Endodermal cell (in vitro differentiated cells): ENCODE results near the gene SHTN1. TPM values are rescaled to one million over a fixed set of nuclear protein-coding genes. Genes with fewer than 3 reads are reported as not detected.

Experiments
- DNase-seq: peaks from one replicate; pipeline ENCODE4 v3.0.0-alpha.2; 2017
- H3K27ac ChIP-seq: 2 replicates; pipeline ENCODE4 v1.5.1; 2013; ENCODE audit warnings: mild to moderate bottlenecking, low read depth, low read length, moderate library complexity
- H3K27me3 ChIP-seq: 2 replicates; pipeline ENCODE4 v1.6.1; 2013; ENCODE audit warnings: mild to moderate bottlenecking, low read length, moderate library complexity; ENCODE audit not compliant: insufficient read depth, control insufficient read depth, poor library complexity, severe bottlenecking
- H3K36me3 ChIP-seq: 2 replicates; pipeline ENCODE4 v1.7.0; 2013; ENCODE audit warnings: mild to moderate bottlenecking, low read length, moderate library complexity; ENCODE audit not compliant: control insufficient read depth, insufficient read depth
- H3K4me1 ChIP-seq: one replicate; pipeline ENCODE4 v1.7.0; 2013; ENCODE audit warnings: low read length; ENCODE audit not compliant: control insufficient read depth, insufficient read depth
- H3K4me3 ChIP-seq: 2 replicates; pipeline ENCODE4 v1.5.1; 2013; ENCODE audit warnings: mild to moderate bottlenecking, low read length, moderate library complexity
- H3K9ac ChIP-seq: 2 replicates; pipeline ENCODE4 v1.6.1; 2013; ENCODE audit warnings: mild to moderate bottlenecking, low read length, moderate library complexity; ENCODE audit not compliant: poor library complexity, severe bottlenecking; ENCODE audit errors: extremely low read depth
- H3K9me3 ChIP-seq: 2 replicates; pipeline ENCODE4 v1.6.1; 2013; ENCODE audit warnings: mild to moderate bottlenecking, low read length, moderate library complexity; ENCODE audit not compliant: control insufficient read depth
- H3K27ac Mint-ChIP-seq: 2 replicates; pipeline ENCODE4 v1.8.0; 2020; ENCODE audit warnings: mixed read lengths
- H3K27me3 Mint-ChIP-seq: 2 replicates; pipeline ENCODE4 v1.8.0; 2021; ENCODE audit warnings: mild to moderate bottlenecking, mixed read lengths; ENCODE audit not compliant: insufficient read depth
- H3K36me3 Mint-ChIP-seq: 2 replicates; pipeline ENCODE4 v1.8.0; 2020; ENCODE audit warnings: low read depth, mixed read lengths
- H3K4me1 Mint-ChIP-seq: 2 replicates; pipeline ENCODE4 v1.8.0; 2020; ENCODE audit warnings: mixed read lengths
- H3K4me3 Mint-ChIP-seq: 2 replicates; pipeline ENCODE4 v1.8.0; 2020; ENCODE audit warnings: mild to moderate bottlenecking, moderate library complexity, mixed read lengths
- H3K9me3 Mint-ChIP-seq: 2 replicates; pipeline ENCODE4 v1.8.0; 2020; ENCODE audit warnings: mild to moderate bottlenecking, mixed read lengths
- WGBS, 2 experiments: methylation state at CpG; one replicate each; pipeline versions ENCODE4 v1.1.5 to v1.1.7; 2013; ENCODE audit warnings: missing lambda C conversion rate in 2 of 2, mixed read lengths in 1 of 2; ENCODE audit not compliant: insufficient coverage in 1 of 2, insufficient read length in 1 of 2; 5-methylcytosine and 5-hydroxymethylcytosine counted together
- total RNA-seq, 2 donors: library from RNA; stranded (reverse); fragmentation: NEBNext Ultra II Directional in 1 of 2; extraction: Animal tissue kit (Norgen Biotek cat#: 25700) in 1 of 2; gene quantifications; 2 replicates in 1 of 2; 3 replicates in 1 of 2; pipeline ENCODE4 v1.2.1, GENCODE V29; 2021
- TF ChIP-seq, protein P1 (sequence below): fragments of 200-600 bp; sonication (generic); conservative IDR thresholded peaks from 2 replicates; pipeline ENCODE4 v1.5.0; 2021; ENCODE audit warnings: antibody characterized with exemption, mild to moderate bottlenecking

Gene SHTN1
- total RNA-seq, 2 donors from 2014 or later, result 39.4 to 59.5 TPM

DNA sequence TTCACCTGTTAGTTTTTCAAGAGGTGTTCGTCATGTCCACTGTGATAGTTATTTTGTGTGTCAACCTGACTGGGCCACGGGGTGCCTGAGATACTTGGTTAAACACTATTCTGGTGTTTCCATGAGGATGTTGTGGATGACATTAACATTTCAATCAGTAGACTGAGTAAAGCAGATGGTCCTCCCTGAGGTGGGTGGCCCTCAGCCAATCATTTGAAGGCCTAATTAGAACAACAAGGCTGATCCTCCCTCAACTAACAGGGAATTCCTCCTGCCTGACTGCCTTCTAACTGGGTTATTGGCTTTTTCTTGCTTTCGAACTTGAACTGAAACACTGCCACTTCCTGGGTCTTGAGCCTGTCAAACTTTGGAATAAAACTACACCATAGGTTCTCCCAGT lies 79.9 kb downstream of the SHTN1 start:
- Mint-ChIP-seq H3K27ac (no peak overlapping the region), H3K36me3 (peaks cover 39% of the 10 kb centered on the region), H3K4me1 (no peaks in the 10 kb centered on the region), H3K27me3 (no peaks in the 10 kb centered on the region), H3K9me3 (peaks cover 3% of the 10 kb centered on the region), H3K4me3 (no peak overlapping the region)
- TF ChIP-seq, protein P1, sequence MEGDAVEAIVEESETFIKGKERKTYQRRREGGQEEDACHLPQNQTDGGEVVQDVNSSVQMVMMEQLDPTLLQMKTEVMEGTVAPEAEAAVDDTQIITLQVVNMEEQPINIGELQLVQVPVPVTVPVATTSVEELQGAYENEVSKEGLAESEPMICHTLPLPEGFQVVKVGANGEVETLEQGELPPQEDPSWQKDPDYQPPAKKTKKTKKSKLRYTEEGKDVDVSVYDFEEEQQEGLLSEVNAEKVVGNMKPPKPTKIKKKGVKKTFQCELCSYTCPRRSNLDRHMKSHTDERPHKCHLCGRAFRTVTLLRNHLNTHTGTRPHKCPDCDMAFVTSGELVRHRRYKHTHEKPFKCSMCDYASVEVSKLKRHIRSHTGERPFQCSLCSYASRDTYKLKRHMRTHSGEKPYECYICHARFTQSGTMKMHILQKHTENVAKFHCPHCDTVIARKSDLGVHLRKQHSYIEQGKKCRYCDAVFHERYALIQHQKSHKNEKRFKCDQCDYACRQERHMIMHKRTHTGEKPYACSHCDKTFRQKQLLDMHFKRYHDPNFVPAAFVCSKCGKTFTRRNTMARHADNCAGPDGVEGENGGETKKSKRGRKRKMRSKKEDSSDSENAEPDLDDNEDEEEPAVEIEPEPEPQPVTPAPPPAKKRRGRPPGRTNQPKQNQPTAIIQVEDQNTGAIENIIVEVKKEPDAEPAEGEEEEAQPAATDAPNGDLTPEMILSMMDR, result no peak
- no peak overlapping the region for H3K27ac ChIP-seq
- no peak overlapping the region for H3K9ac ChIP-seq
- DNase-seq, result no peak
- H3K9me3 ChIP-seq, result no peaks in the 10 kb centered on the region
- WGBS, 2 experiments, result 86 to 92% methylated on average over 2 to 3 of the region's 3 CpGs
- peaks cover 36% of the 10 kb centered on the region for H3K36me3 ChIP-seq
- H3K4me3 ChIP-seq, result no peak overlapping the region
- peaks cover 2% of the 10 kb centered on the region for H3K4me1 ChIP-seq
- H3K27me3 ChIP-seq, result no peaks in the 10 kb centered on the region

DNA sequence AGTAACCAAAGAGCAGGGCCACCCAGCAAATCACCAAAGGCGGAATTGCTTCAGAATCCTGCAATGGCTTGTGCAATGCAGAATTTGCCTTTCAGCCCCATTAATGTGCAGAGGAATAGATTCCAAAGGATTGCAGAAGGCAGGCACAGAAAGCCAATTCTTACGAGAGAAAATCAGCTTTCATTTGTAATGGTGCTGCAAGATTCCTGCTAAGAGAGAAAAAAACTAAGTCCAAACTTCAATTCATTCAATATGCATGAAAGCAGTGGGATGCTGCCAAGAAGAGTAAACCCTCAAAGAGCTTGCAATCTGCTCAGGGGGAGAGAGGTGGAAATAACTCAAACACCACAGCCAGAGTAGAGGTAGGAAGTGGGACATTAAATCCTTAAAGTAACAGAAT lies 85.3 kb downstream of the SHTN1 start:
- Mint-ChIP-seq H3K36me3 (peaks cover 32% of the 10 kb centered on the region), H3K27me3 (no peaks in the 10 kb centered on the region)
- WGBS, 2 experiments, result 48 to 90% methylated on average over 1 to 2 of the region's 2 CpGs

DNA sequence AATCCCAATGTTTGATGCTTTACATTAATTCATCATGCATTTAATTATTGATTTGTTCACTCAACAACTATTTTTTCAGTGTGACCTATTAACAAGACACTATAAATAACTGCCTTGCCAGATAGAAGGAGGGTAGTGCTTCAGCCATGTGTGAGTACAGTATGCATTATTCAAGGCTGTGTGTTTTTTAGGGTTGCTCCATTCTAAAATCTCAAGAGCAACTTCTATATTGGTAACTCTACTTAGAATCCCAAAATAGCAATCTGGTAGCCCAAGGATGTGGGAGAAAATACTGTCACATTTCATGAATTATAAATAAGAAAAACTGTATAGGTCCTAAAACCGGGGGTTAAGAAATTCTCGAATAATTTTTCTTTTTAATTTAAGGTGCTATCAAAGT lies 85.8 kb downstream of the SHTN1 start:
- Mint-ChIP-seq H3K4me3 (no peak overlapping the region), H3K4me1 (peaks cover 13% of the 10 kb centered on the region), H3K27me3 (no peaks in the 10 kb centered on the region), H3K27ac (no peak overlapping the region), H3K9me3 (no peaks in the 10 kb centered on the region), H3K36me3 (peaks cover 33% of the 10 kb centered on the region)
- H3K9me3 ChIP-seq, result no peaks in the 10 kb centered on the region
- H3K27me3 ChIP-seq, result no peaks in the 10 kb centered on the region
- no peaks in the 10 kb centered on the region for H3K4me1 ChIP-seq
- no peak overlapping the region for H3K4me3 ChIP-seq
- H3K36me3 ChIP-seq, result peaks cover 26% of the 10 kb centered on the region
- no peak overlapping the region for H3K27ac ChIP-seq
- no peak for DNase-seq
- no peak overlapping the region for H3K9ac ChIP-seq
- TF ChIP-seq, protein P1, result no peak
- WGBS, 2 experiments, result 100% methylated on average over 2 of the region's 2 CpGs; no CpG with 5 or more reads in 1 of the 2 experiments

More for the DNA sequence above, 85.3 kb downstream of the SHTN1 start:
- Mint-ChIP-seq H3K4me1 (peaks cover 10% of the 10 kb centered on the region), H3K9me3 (no peaks in the 10 kb centered on the region), H3K4me3 (no peak overlapping the region), H3K27ac (no peak overlapping the region)
- Histone ChIP-seq H3K9me3 (no peaks in the 10 kb centered on the region), H3K36me3 (peaks cover 27% of the 10 kb centered on the region), H3K27ac (no peak overlapping the region), H3K4me1 (no peaks in the 10 kb centered on the region), H3K27me3 (no peaks in the 10 kb centered on the region), H3K4me3 (no peak overlapping the region), H3K9ac (no peak overlapping the region)
- no peak for DNase-seq
- TF ChIP-seq, protein P1, result no peak
